ENCODE measurements around the gene GGT6.

GGT6 gene

GRCh38 chr17:4536742-4537411 is 23.5 kb downstream of the GGT6 start:
- no peak for DNase-seq

DNA sequence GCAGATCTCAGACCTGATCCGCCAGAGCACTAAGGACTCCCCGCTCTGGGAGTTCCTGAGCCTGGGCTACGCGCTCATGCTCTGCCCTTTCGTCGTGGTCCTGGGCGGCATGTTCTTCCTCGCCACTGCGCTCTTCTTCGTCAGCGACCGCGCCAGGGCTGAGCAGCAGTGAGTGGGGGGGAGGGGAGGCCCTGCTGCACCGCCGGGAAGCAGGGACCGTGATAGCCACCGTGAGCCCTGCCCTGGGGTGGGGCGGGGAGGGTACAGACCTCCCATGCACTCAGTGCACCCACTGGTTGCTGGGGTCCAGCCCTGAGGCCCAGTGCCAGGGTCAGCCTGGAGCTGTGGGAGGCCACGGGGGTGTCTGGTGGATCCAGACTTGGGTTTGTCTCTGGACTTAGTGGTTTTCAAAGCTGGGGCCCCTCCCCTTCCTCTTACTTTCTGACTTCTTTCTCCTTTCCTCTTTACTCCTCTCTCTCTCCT is 24.1 kb downstream of the GGT6 start:
- DNase-seq: peak; percentile 41

DNA sequence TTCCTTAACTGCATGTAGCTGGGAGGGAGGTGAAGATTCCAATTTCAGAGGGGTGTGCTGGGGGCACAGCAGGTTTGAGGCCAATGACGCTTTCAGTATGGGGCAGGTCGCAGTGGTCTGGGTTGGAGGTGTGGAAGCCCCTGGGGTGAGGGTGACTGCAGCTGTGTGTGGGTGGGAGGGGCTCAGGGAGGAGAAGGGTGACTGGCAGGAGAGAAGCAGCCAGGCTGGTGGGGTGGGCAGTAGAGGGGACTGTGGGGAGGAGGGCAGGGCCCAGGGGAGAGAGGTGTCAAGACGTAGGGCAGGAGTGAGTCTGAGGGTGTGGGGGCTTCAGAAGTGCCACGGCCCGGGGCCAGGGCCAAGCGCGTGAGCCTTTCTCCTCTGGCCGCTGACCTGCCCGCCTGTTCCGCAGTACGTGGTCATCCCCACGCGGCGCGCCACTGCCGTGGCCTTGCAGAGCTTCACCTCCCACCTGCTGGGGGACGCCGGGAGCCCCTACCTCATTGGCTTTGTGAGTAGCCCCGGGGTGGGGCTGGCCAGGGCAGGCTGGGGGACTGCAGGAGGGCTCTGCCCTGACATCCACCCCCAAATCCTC is 24.6 kb downstream of the GGT6 start:
- no peak for DNase-seq

DNA sequence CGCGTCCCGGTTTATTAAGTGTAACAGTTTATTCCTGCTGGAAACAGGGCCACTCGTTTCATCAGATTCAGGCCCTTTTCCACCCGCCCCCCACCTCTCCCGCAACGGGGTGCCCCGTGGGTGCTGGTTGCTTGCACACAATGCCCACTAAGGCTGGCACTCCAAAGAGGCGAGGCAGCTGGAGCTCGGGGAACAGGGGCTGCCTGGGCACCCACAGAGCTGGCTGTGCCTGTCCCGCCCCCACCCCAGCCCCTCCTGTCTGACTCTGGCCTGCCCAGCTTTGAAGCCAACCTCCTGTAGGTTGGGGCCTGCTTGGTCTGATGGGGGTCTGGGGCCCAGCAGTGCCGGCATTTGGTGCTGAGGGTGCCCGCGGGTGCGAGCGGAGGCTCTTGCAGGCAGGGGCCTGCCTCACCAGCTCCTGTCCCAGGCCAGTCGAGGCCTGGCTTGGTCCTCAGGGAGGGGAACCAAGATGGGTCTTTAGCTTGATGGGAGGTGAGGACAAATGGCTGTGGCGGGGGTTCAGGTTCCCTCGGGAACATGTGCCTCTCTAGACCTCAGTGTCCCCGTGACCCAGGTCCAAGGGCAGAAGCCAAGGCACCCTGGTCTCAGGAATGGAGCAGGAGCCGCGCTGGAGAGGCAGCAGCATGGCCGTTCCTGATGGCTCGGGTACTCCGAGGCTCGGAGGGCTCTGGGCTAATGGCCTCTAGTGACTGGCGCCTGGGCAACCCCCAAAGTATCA is 25.3 kb downstream of the GGT6 start:
- no peak for DNase-seq

DNA sequence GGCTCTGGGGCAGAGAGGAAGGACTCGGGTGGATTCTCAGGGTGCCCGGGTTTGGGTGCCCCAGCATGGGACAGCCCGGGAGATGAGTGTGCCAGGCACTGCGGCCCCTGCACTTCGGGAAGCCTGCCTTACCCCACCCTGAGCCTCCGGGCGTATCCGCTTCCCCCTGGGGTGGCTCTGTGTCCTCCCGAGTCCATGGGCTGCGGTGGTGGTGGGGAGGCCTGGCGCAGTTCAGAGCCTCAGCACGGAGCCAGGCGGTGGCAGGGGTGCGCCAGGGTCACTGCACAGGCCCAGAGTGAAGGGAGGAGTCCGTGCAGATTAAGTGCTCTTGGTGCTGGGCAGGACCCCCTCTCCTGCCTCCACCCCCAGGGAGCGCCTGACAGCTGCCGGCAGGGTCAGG is 25.9 kb downstream of the GGT6 start:
- no peak for DNase-seq

DNA sequence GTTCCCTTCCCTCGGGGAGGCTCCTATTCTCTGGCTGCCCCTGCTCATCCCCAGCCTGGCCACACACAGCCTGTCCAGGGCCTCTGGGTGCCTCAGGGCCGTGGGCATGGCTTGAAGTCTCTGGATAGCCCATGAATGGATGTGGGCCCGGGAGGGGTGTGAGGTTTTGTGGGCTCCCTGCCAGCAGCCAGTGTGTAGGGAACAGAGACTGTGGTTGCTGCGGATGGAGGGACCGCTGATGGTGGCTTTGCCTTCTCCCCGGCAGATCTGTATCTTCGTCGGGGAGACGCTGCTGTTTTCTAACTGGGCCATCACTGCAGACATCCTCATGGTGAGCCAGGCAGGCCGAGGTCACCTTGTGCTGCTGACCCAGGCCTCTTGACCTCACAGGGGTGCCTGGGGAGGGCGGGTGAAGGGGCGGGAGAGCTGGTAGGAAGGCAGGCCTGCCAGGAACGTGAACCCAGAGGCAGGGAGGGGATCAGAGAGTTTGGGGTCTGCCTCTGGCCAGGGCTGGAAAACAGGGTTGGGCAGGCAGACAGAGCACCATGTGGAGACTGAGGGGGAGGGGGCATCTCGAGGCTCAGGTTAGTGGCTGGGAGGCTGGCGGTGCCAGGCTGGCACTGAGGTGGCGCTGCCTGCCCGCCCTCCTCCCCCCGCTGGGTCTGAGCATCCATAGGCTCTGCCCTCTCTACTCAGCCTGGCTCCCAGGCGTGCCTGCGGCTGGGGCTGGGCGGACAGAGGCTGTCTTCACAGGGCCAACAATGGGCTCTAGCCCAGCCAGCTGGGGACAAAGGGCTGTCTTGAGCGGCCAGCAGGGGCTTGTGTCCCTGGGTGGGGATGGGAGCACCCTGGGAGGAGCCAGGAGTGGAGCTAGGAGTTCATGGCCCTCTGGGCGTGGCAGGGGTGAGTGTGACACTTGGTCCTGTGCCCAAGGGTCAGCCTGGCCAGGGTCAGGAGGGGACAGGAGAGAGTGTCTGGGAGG is 26.6 kb downstream of the GGT6 start:
- DNase-seq: peak; percentile 82

GRCh38 chr17:4532860-4533522 is 27.4 kb downstream of the GGT6 start:
- no peak for DNase-seq

- DNase-seq: no peak
Measured at GRCh38 chr17:4531988-4532736, 28.2 kb downstream of the GGT6 start.

- no peak for DNase-seq
Measured at GRCh38 chr17:4530799-4531730, 29.3 kb downstream of the GGT6 start.

DNA sequence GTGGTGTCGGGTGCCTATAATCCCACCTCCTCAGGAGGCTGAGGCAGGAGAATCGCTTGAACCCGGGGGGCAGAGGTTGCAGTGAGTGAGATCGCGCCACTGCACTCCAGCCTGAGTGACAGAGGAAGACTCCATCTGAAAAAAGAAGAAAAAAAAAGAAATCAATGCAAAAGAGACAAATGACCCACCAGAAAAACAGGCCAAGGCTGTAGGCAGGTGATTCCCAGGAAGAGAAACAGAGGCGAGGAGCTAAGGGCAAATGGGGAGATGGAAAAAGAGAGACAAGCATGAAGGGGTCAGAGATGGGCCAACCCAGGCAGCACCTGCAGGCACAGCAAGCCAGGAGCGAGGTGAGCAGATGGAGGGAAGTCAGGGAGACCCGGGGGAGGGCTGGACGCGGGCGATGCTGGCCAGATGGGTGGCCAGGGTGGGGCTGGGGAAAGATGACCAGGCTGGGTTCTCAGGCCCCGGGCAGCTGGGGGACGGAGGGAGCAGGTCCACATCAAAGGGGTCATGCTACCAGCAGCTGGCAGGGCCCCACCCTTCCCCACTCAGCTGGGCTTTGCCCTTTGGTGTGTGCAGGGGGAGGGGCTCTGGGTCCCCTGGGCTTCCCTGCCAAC is 30.7 kb downstream of the GGT6 start:
- DNase-seq: no peak

GRCh38 chr17:4527566-4528125 is 32.7 kb downstream of the GGT6 start:
- DNase-seq: no peak

GRCh38 chr17:4527134-4527533 is 33.2 kb downstream of the GGT6 start:
- no peak for DNase-seq

- no peak for DNase-seq
Measured at GRCh38 chr17:4525691-4526397, 34.5 kb downstream of the GGT6 start.

DNA sequence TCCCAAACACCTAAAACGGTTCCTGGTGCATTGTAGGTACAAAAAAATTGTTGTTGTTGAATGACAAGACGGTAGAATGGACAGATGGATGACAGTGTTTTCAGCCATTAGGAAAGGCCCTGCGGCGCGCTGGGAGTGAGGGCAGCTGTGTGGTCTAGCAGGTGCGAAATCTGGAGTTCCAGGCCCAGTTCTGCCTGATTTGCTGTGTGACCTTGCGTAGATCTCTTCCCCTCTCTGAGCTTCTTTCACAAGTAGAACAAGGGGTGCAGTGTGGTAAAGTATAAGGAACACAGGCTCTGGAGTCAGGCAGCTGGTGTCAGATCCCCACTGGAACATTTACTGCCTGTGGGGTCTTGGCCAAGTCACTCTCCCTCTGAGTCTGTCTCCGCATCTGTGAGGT is 36.4 kb downstream of the GGT6 start:
- DNase-seq: no peak

DNA sequence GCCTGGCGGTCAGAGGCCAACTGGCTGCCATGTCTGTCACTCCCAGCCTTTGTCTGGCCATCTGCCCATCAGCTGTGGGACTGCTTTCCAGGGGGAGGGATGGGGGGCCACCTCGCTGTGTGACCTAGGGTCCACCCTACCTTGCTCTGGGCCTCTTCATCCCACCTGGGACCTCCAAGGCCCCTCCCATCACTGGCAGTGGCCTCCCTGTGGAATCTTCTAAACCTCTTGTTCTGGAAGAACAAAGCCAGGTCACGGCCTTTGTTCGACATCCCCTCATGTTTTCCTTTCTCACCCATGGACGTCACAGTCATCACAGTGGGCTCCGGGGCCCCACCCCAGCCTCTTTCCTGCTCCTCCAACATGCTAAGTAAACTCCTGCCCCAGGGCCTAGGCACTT is 37.7 kb downstream of the GGT6 start:
- no peak for DNase-seq

DNA sequence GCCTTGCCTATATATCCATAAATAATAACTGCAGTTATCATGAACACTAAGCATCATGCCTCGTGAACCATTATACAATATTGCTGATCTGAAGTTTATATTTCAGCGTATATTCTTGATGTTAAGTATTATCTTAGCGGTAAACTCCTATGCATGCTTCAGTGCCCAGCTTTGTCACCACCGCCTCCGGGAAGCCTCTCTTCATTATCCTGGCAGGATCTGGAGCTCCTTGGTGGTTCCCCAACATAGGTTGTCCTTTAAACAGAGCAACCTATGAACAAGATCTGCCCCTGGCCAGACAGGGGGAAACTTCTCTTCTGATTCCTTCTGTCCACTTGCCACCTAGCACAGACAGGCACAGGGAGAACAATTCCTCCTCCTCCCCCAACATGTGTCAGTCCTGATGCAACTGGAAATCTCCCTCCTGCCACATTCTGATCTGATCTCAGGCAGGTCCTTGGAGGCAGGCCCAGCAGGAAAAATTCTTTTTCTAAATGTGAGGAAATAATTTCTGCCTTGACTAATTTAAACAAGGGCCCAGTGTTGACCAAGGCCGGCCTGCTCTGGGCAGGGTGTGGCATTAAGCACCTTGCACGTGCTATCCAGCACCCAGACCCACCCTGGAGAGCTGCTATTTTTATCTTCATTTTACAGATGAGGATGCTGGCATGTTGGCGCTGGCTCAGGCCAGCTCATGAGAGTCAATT is 39.3 kb downstream of the GGT6 start:
- no peak for DNase-seq

DNA sequence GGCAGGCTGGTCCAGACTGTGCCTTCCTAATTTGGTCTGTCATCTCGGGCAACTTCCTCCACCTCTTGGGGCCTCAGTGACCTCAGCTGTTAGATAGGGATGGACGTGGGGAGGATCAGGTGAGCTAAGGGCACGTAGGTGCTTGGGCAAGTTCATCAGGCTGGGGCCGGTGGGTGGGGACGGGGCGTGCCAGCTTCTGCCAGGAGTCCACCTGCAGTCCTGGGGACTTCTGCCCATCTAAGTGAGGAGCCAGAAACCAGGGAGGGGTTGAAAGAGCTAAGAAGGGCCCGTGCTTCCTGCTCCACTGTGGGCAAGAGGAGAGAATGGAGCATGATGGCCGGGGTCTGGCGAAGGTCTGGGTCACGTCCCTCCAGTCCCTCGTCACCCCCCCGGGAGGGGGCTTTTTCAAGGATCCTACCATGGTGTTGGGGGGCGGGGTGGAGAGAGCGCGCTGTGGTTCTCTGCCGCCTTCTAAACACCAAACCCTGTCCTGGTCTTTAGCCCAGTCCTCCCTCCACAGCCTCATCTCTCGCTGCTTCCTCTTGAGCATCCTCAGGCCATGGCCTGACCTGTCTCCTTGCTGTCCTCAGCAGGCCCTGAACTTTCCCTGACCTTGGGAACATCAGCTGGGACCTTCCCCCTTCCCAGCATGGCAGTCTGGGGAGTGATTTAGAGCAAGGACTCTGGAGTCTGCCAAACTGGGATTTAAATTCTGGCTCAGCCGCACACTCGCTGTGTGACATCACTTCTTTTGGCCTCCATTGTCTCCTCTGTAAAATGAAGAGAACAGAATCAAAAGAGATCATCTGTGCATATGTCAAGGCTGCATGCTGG is 40.1 kb downstream of the GGT6 start:
- DNase-seq: no peak
